CD14-positive monocyte (primary cell): ENCODE measurements around the gene OR51E2. TPM values are rescaled to one million over a fixed set of nuclear protein-coding genes. Genes with fewer than 3 reads are reported as not detected.

Experiments used
- DNase-seq, 3 donors: peaks; one replicate each; pipeline ENCODE4 v3.0.0-alpha.2; 2011 to 2022
- H2AFZ ChIP-seq: 2 replicates; pipeline ENCODE4 v1.6.0; 2012; ENCODE audit warnings: mild to moderate bottlenecking, low read depth, low read length, inconsistent platforms; ENCODE audit not compliant: insufficient read depth, poor library complexity, severe bottlenecking
- H3K27ac ChIP-seq, 2 donors: 1 replicate in 1 of 2; 2 replicates in 1 of 2; pipeline ENCODE4 v1.5.1; 2012 to 2013; ENCODE audit warnings: low read length in 2 of 2, control low read depth in 1 of 2, inconsistent platforms in 1 of 2, low read depth in 1 of 2, mild to moderate bottlenecking in 1 of 2
- H3K27me3 ChIP-seq, 2 donors: one replicate each; pipeline versions ENCODE4 v1.6.0 to v1.6.1; 2011 to 2013; ENCODE audit warnings: low read length in 2 of 2; ENCODE audit not compliant: control insufficient read depth in 2 of 2, insufficient read depth in 2 of 2
- H3K36me3 ChIP-seq, 2 donors: replicated peaks in 1 of 2; 1 replicate in 1 of 2; 2 replicates in 1 of 2; pipeline versions ENCODE4 v1.5.1 to v1.6.1; 2012 to 2013; ENCODE audit warnings: low read length in 2 of 2, control low read depth in 1 of 2, inconsistent platforms in 1 of 2, mild to moderate bottlenecking in 1 of 2; ENCODE audit not compliant: insufficient read depth in 2 of 2, control insufficient read depth in 1 of 2
- H3K4me1 ChIP-seq, 2 donors: 1 replicate in 1 of 2; 2 replicates in 1 of 2; pipeline versions ENCODE4 v1.5.1 to v1.6.1; 2012 to 2013; ENCODE audit warnings: low read length in 2 of 2, control low read depth in 1 of 2, inconsistent platforms in 1 of 2, mild to moderate bottlenecking in 1 of 2, moderate library complexity in 1 of 2; ENCODE audit not compliant: insufficient read depth in 2 of 2, control insufficient read depth in 1 of 2
- H3K4me2 ChIP-seq: replicated peaks from 2 replicates; pipeline ENCODE3; 2012; ENCODE audit warnings: low read length, moderate library complexity, mild to moderate bottlenecking; ENCODE audit not compliant: poor library complexity, severe bottlenecking; ENCODE audit errors: extremely low read depth
- H3K4me3 ChIP-seq, 3 experiments: fragments of 200-600 bp in 1 of 3; sonication (generic) in 1 of 3; replicated peaks in 1 of 3; 1 replicate in 2 of 3; 2 replicates in 1 of 3; pipeline ENCODE4 v1.5.1; 2011 to 2013; ENCODE audit warnings: low read length in 3 of 3, mild to moderate bottlenecking in 3 of 3, control low read depth in 2 of 3, low read depth in 2 of 3, inconsistent platforms in 1 of 3, moderate library complexity in 1 of 3
- H3K79me2 ChIP-seq: 2 replicates; pipeline ENCODE4 v1.6.0; 2012; ENCODE audit warnings: mild to moderate bottlenecking, control low read depth, inconsistent platforms, low read length, moderate library complexity; ENCODE audit not compliant: insufficient read depth
- H3K9ac ChIP-seq: 2 replicates; pipeline ENCODE4 v1.6.0; 2017; ENCODE audit warnings: low read length, mild to moderate bottlenecking; ENCODE audit not compliant: insufficient read depth, poor library complexity, severe bottlenecking
- H3K9me3 ChIP-seq, 2 donors: replicated peaks in 1 of 2; 1 replicate in 1 of 2; 2 replicates in 1 of 2; pipeline versions ENCODE4 v1.5.1 to v1.6.1; 2012 to 2013; ENCODE audit warnings: low read length in 2 of 2, control low read depth in 1 of 2; ENCODE audit not compliant: control insufficient read depth in 1 of 2, insufficient read depth in 1 of 2
- H4K20me1 ChIP-seq: 2 replicates; pipeline ENCODE4 v1.6.0; 2012; ENCODE audit warnings: mild to moderate bottlenecking, low read length, control low read depth, moderate library complexity; ENCODE audit not compliant: insufficient read depth
- H3K27ac Mint-ChIP-seq, 7 donors: one replicate each; pipeline ENCODE4 v1.8.0; 2020; ENCODE audit warnings: mild to moderate bottlenecking in 7 of 7, mixed read lengths in 7 of 7, moderate library complexity in 6 of 7, inconsistent platforms in 2 of 7
- H3K27me3 Mint-ChIP-seq, 3 donors: one replicate each; pipeline ENCODE4 v1.8.0; 2021 to 2022; ENCODE audit warnings: low read depth in 3 of 3, mild to moderate bottlenecking in 3 of 3, mixed read lengths in 3 of 3, moderate library complexity in 3 of 3, inconsistent platforms in 1 of 3
- H3K36me3 Mint-ChIP-seq, 2 donors: one replicate each; pipeline ENCODE4 v1.8.0; 2020; ENCODE audit warnings: mixed read lengths in 2 of 2, inconsistent platforms in 1 of 2, mild to moderate bottlenecking in 1 of 2
- H3K4me1 Mint-ChIP-seq: one replicate; pipeline ENCODE4 v1.8.0; 2020; ENCODE audit warnings: mild to moderate bottlenecking, mixed read lengths
- H3K4me3 Mint-ChIP-seq, 2 donors: one replicate each; pipeline ENCODE4 v1.8.0; 2020; ENCODE audit warnings: mild to moderate bottlenecking in 2 of 2, mixed read lengths in 2 of 2, moderate library complexity in 1 of 2
- H3K9me3 Mint-ChIP-seq, 7 donors: one replicate each; pipeline ENCODE4 v1.8.0; 2020 to 2022; ENCODE audit warnings: mixed read lengths in 7 of 7, mild to moderate bottlenecking in 6 of 7, moderate library complexity in 6 of 7, inconsistent platforms in 2 of 7
- CTCF ChIP-seq: fragments of 200-600 bp; IDR thresholded peaks from one replicate; pipeline ENCODE4 v1.8.0; 2022; ENCODE audit warnings: antibody characterized with exemption, mild to moderate bottlenecking
- WGBS: methylation state at CpG from one replicate; pipeline ENCODE4 v1.1.5; 2013; ENCODE audit warnings: missing lambda C conversion rate; ENCODE audit not compliant: insufficient coverage; 5-methylcytosine and 5-hydroxymethylcytosine counted together
- intact Hi-C, 2 donors: fragments of 100-400 bp; cut with micrococcal nuclease; formaldehyde crosslinking; loops; one replicate each; pipeline versions ENCODE4 v1.15.0 to v1.15.1; 2023
- polyA plus RNA-seq, 3 donors: library from polyadenylated mRNA; depleted of rRNA in 1 of 3; unstranded in 2 of 3; stranded (reverse) in 1 of 3; fragments of 300-500 nt in 2 of 3; fragments of >200 nt in 1 of 3; fragmentation: Illumina TruSeq in 2 of 3; gene quantifications; 1 replicate in 2 of 3; 2 replicates in 1 of 3; pipeline ENCODE4 v1.2.3, GENCODE V29; 2012 to 2021

OR51E2 gene
- polyA plus RNA-seq, 3 donors = not detected

GRCh38 chr11:4695442-4695841 lies 2.2 kb downstream of the OR51E2 start:
- H3K27me3 Mint-ChIP-seq = no peaks in the 10 kb centered on the region
- Histone ChIP-seq H3K9ac (no peak overlapping the region), H3K27me3 (no peaks in the 10 kb centered on the region), H3K79me2 (no peaks in the 10 kb centered on the region), H4K20me1 (no peaks in the 10 kb centered on the region), H3K4me1 (no peaks in the 10 kb centered on the region), H3K36me3 (no peaks in the 10 kb centered on the region), H3K4me2 (no peak overlapping the region), H3K9me3 (no peaks in the 10 kb centered on the region), H2AFZ (no peak overlapping the region), H3K4me3 (no peak overlapping the region), H3K27ac (no peak overlapping the region)
- peaks cover 0 to 3% (median 0%) of the 10 kb centered on the region in 7 donors for H3K9me3 Mint-ChIP-seq
- no peak overlapping the region for H3K27ac Mint-ChIP-seq
- H3K4me3 Mint-ChIP-seq = no peak overlapping the region
- H3K36me3 Mint-ChIP-seq = no peaks in the 10 kb centered on the region
- no peaks in the 10 kb centered on the region for H3K4me1 Mint-ChIP-seq
- intact Hi-C loops = no loop called here
- no peak for DNase-seq
- WGBS = 80% methylated on average over 1 of the region's 1 CpG
- no peak for TF ChIP-seq CTCF

- Histone ChIP-seq H4K20me1 (no peaks in the 10 kb centered on the region), H3K27ac (no peak overlapping the region), H3K9ac (no peak overlapping the region), H3K9me3 (no peaks in the 10 kb centered on the region), H3K4me1 (no peaks in the 10 kb centered on the region), H3K4me3 (no peak overlapping the region), H2AFZ (no peak overlapping the region), H3K27me3 (no peaks in the 10 kb centered on the region), H3K79me2 (no peaks in the 10 kb centered on the region), H3K4me2 (no peak overlapping the region), H3K36me3 (no peaks in the 10 kb centered on the region)
- WGBS = 75% methylated on average over 3 of the region's 3 CpGs
- TF ChIP-seq CTCF = no peak
- H3K9me3 Mint-ChIP-seq = peaks cover 0 to 3% (median 0%) of the 10 kb centered on the region in 7 donors
- no peak overlapping the region for H3K4me3 Mint-ChIP-seq
- no peak overlapping the region for H3K27ac Mint-ChIP-seq
- intact Hi-C loops = no loop called here
- no peak for DNase-seq
- H3K4me1 Mint-ChIP-seq = no peaks in the 10 kb centered on the region
- no peaks in the 10 kb centered on the region for H3K27me3 Mint-ChIP-seq
- H3K36me3 Mint-ChIP-seq = no peaks in the 10 kb centered on the region
Observed at GRCh38 chr11:4684631-4685285, 12.9 kb downstream of the OR51E2 start.
